ENCODE measurements around the gene ACCS. TPM values are rescaled to one million over a fixed set of nuclear protein-coding genes. Genes with fewer than 3 reads are reported as not detected.

ACCS gene
- total and polyA plus RNA-seq, 2 donors (not counting 3 experiments of a cell fraction or from before 2014, with no cell fraction given) = 8.6 to 22.7 TPM

GRCh38 chr11:44043157-44043556, 22.9 kb upstream of the ACCS start:
- Histone ChIP-seq H3K4me1 (ENCODE audit: control insufficient read depth, extremely low read depth, insufficient read depth, low read length) (no peaks in the 10 kb centered on the region), H3K27ac (ENCODE audit: insufficient read depth, low read depth, low read length) (no peak overlapping the region), H3K79me2 (ENCODE audit: control insufficient read depth, insufficient read depth, low read length) (no peaks in the 10 kb centered on the region), H3K9me1 (replicated peaks; ENCODE audit: control insufficient read depth, extremely low read depth, insufficient read depth, low read length) (no peaks in the 10 kb centered on the region), H3K4me3 (replicated peaks in 1 of 3; ENCODE audit: insufficient read depth in 1 of 3, low read depth in 1 of 3, low read length in 3 of 3) (no peak overlapping the region), H3K36me3 (ENCODE audit: control insufficient read depth in 2 of 2, extremely low read depth in 1 of 2, insufficient read depth in 2 of 2, low read length in 2 of 2) (no peaks in the 10 kb centered on the region), H3K4me2 (ENCODE audit: insufficient read depth, low read length) (no peak overlapping the region), H3K9me3 (replicated peaks; ENCODE audit: control insufficient read depth, insufficient read depth, low read length) (no peaks in the 10 kb centered on the region), H4K20me1 (replicated peaks; ENCODE audit: control insufficient read depth, extremely low read depth, insufficient read depth, low read length) (no peaks in the 10 kb centered on the region), H3K9ac (replicated peaks; ENCODE audit: extremely low read depth, insufficient read depth, low read length) (no peak overlapping the region), H2AFZ (ENCODE audit: low read depth, low read length) (no peak overlapping the region), H3K27me3 (ENCODE audit: control insufficient read depth in 2 of 2, insufficient read depth in 2 of 2, low read length in 2 of 2) (peaks cover 12 to 13% of the 10 kb centered on the region in 2 experiments)
- TF ChIP-seq CTCF (IDR thresholded peaks at IDR 0.05; ENCODE audit: extremely low read depth in 1 of 2, insufficient read depth in 1 of 2, low read depth in 1 of 2, low read length in 2 of 2) (no peak), POLR2A (IDR thresholded peaks at IDR 0.05; ENCODE audit: low read depth, low read length) (no peak), FOS (IDR thresholded peaks at IDR 0.05; ENCODE audit: borderline replicate concordance, insufficient read depth, low read length) (no peak), MAX (IDR thresholded peaks at IDR 0.05; ENCODE audit: insufficient read depth, insufficient read length) (no peak), JUN (IDR thresholded peaks at IDR 0.05; ENCODE audit: borderline replicate concordance, insufficient read depth, insufficient read length, low read depth) (no peak), GATA2 (IDR thresholded peaks at IDR 0.05; ENCODE audit: insufficient read depth, insufficient read length, low read depth, low read length) (no peak)
- FAIRE-seq (no peak), DNase-seq (ENCODE audit: low read depth, low spot score) (no peak)
- POLR2A ChIA-PET = no interaction called here
- CTCF ChIA-PET = interaction anchor here (0.6 to 11.7 kb wide), 7 partner anchors 9 to 539 kb away, joined by 3 to 161 read pairs (median 4); no protein-coding TSS in a partner anchor
- intact Hi-C loops (cut with micrococcal nuclease) (no loop called here), dilution Hi-C loops (cut with MboI; ENCODE audit: extremely low pct_ligation_motif_present, low sequenced_read_pairs) (no loop called here)
- no TSS peak for BruUV-seq (replicated peaks)
